Activated naive CD8-positive, alpha-beta T cell (primary cell): ENCODE measurements around the gene ACTN3.

Source experiments
- H3K27ac Mint-ChIP-seq: one replicate; pipeline ENCODE4 v1.8.0; 2021; ENCODE audit warnings: mixed read lengths
- H3K27me3 Mint-ChIP-seq: one replicate; pipeline ENCODE4 v1.8.0; 2021; ENCODE audit warnings: mixed read lengths
- H3K36me3 Mint-ChIP-seq: one replicate; pipeline ENCODE4 v1.8.0; 2021; ENCODE audit warnings: mixed read lengths
- H3K4me1 Mint-ChIP-seq: one replicate; pipeline ENCODE4 v1.8.0; 2021; ENCODE audit warnings: low read depth, mixed read lengths
- H3K4me3 Mint-ChIP-seq: one replicate; pipeline ENCODE4 v1.8.0; 2021; ENCODE audit warnings: mild to moderate bottlenecking, mixed read lengths
- H3K9me3 Mint-ChIP-seq: one replicate; pipeline ENCODE4 v1.8.0; 2021; ENCODE audit warnings: low read depth, mixed read lengths

The ACTN3 gene

DNA sequence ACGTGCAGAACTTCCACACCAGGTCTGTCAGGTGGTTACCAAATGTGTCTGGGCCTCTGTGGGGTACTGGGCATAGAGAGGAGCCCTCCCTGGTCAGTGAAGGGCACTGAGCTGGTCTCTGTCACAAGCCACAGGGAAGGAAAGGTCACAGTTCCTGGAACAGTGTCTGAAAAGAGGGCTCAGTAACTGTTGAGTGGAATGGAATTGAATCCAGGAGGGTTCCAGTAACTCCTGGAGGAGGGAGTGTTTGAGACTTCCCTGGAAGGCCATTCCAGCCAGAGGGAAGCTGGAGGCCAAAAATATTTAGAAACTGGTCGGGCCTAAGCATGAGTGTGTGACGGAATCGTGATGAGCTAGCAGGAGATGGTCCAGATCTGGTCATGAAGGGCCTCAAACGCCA lies 7.9 kb downstream of the ACTN3 start:
- Mint-ChIP-seq H3K27ac (no peak overlapping the region), H3K4me3 (no peak overlapping the region), H3K4me1 (peaks cover 5% of the 10 kb centered on the region), H3K27me3 (peaks cover 6% of the 10 kb centered on the region), H3K9me3 (no peaks in the 10 kb centered on the region), H3K36me3 (no peaks in the 10 kb centered on the region)

DNA sequence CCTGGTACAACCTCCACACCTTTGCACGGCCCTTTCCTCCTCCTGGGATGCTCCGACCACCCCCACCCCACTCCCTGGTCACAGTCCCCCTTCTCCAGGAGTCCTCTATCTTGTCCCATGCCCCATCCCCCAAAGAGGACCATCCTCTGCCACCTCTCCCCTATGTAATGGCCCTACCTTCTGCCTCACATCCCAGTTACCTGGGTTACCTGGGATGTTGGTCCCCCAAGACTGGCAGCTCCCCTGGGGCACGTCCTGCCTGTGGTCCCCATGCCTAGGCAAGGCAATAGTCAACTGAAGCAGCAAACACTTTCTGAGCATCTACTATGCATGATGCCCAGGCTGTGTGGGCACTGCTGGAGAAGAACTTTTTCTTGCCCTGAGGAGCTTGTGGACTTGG lies 8.7 kb downstream of the ACTN3 start:
- no peak overlapping the region for H3K27ac Mint-ChIP-seq

GRCh38 chr11:66556086-66556485 lies 9.4 kb downstream of the ACTN3 start:
- peaks cover 5% of the 10 kb centered on the region for H3K4me1 Mint-ChIP-seq
- no peak overlapping the region for H3K27ac Mint-ChIP-seq
- peaks cover 6% of the 10 kb centered on the region for H3K27me3 Mint-ChIP-seq
- no peaks in the 10 kb centered on the region for H3K36me3 Mint-ChIP-seq
- H3K4me3 Mint-ChIP-seq = no peak overlapping the region
- H3K9me3 Mint-ChIP-seq = no peaks in the 10 kb centered on the region

More for the DNA sequence above, 8.7 kb downstream of the ACTN3 start:
- Mint-ChIP-seq H3K4me3 (no peak overlapping the region), H3K4me1 (peaks cover 5% of the 10 kb centered on the region), H3K27me3 (peaks cover 6% of the 10 kb centered on the region), H3K36me3 (no peaks in the 10 kb centered on the region), H3K9me3 (no peaks in the 10 kb centered on the region)

- H3K27ac Mint-ChIP-seq = no peak overlapping the region
- H3K27me3 Mint-ChIP-seq = peaks cover 6% of the 10 kb centered on the region
- H3K36me3 Mint-ChIP-seq = no peaks in the 10 kb centered on the region
- no peaks in the 10 kb centered on the region for H3K9me3 Mint-ChIP-seq
- H3K4me3 Mint-ChIP-seq = no peak overlapping the region
- peaks cover 5% of the 10 kb centered on the region for H3K4me1 Mint-ChIP-seq
Measured at GRCh38 chr11:66557733-66558326, 11.1 kb downstream of the ACTN3 start.

DNA sequence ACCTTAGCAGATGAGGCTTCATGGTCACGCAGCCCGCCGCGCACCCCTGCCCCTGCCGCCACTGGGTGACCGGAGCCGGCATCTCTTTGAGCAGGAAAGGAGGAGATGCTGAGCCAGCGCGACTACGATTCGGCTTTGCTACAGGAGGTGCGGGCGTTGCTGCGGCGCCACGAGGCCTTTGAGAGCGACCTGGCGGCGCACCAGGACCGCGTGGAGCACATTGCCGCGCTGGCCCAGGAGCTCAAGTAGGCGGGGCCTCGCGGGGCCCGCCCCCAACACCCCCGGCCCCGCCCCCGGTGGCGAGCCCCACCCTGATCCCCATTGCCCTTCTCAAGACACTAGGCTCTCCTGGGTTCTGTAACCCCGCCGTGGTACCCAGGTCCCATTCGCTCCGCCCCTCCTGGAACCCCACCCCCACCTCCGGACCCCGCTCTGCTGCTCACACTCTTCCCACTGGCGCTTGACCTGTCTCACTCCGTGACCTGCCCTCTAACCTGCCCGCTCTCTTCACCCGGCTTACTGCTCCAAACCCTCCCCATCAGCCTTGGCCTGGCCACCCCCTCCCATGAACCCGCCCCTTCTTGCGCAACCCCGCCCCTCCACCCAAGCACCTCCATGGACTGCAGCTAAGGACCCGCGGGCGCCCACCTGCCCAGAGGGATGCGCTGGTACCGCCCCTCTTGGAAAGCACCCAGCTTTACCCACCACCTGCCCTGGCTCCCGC lies 12.6 kb downstream of the ACTN3 start:
- peaks cover 6% of the 10 kb centered on the region for H3K27me3 Mint-ChIP-seq
- no peaks in the 10 kb centered on the region for H3K36me3 Mint-ChIP-seq
- peak overlapping the region; percentile 38 for H3K4me3 Mint-ChIP-seq
- peaks cover 5% of the 10 kb centered on the region for H3K4me1 Mint-ChIP-seq
- H3K9me3 Mint-ChIP-seq = no peaks in the 10 kb centered on the region
- no peak overlapping the region for H3K27ac Mint-ChIP-seq

DNA sequence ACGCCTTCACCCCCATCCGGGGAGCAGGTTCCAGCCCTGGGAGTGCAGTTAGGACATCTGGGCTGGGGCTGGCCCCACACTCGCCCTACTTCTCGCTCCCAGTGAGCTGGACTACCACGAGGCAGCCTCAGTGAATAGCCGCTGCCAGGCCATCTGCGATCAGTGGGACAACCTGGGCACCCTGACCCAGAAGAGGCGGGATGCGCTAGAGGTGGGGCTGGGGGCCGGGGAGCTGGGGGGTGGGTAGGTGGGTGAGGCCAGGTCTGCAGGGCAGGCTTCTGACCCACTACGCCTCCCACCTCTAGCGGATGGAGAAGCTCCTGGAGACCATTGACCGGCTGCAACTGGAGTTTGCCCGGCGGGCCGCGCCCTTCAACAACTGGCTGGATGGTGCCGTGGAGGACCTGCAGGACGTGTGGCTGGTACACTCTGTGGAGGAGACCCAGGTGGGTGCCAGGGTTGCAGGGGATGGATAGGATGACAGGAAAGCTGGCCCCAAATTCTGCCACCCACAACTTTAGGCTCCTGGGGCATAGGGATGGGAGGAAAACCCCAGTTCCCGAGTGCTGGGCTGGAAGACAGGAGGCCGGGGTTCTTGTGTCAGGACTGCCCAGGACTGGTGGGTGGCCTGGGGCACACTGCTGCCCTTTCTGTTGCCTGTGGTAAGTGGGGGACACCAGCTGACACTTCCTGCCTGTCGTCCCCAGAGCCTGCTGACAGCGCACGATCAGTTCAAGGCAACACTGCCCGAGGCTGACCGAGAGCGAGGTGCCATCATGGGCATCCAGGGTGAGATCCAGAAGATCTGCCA lies 13.4 kb downstream of the ACTN3 start:
- Mint-ChIP-seq H3K27me3 (peaks cover 6% of the 10 kb centered on the region), H3K36me3 (no peaks in the 10 kb centered on the region), H3K27ac (no peak overlapping the region), H3K4me1 (peaks cover 5% of the 10 kb centered on the region), H3K9me3 (no peaks in the 10 kb centered on the region), H3K4me3 (no peak overlapping the region)

DNA sequence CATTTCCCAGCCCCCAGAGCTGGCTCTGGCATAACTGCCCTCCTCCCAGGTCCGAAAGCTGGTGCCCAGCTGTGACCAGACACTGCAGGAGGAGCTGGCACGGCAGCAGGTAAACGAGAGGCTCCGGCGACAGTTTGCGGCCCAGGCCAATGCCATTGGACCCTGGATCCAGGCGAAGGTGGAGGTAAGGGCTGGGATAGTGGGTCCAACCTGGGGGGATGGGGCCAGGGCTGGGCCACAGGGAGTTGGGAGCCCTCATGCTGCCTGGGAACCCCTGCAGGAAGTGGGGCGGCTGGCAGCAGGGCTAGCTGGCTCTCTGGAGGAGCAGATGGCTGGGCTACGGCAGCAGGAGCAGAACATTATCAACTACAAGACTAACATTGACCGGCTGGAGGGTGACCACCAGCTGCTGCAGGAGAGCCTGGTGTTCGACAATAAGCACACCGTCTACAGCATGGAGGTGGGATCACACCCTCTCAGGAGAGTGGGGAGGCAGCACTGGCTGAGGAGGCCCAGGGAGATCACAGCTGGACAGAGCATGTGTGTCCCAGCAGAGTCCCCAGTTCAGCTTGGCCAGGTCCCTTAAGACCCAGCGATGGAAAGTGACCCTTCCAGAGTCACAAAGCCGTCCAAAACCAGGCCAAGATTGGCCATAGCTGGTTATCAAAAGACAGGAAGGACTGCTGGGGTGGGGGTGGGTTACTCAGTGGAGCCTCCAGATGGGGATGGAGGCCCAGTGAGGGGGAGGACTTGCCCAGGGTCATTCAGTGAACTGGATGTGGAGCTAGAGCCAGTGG lies 14.7 kb downstream of the ACTN3 start:
- no peaks in the 10 kb centered on the region for H3K9me3 Mint-ChIP-seq
- H3K36me3 Mint-ChIP-seq = no peaks in the 10 kb centered on the region
- H3K27ac Mint-ChIP-seq = no peak overlapping the region

DNA sequence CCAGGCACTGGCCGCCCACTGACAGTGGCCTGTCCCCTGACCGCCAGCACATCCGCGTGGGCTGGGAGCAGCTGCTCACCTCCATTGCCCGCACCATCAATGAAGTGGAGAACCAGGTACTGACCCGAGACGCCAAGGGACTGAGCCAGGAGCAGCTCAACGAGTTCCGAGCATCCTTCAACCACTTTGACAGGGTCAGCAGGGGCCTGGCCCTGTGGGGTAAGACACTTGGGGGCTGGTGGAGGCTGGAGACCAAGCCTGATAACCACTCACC lies 15.2 kb downstream of the ACTN3 start:
- no peaks in the 10 kb centered on the region for H3K9me3 Mint-ChIP-seq
- peaks cover 5% of the 10 kb centered on the region for H3K4me1 Mint-ChIP-seq
- no peaks in the 10 kb centered on the region for H3K36me3 Mint-ChIP-seq
- no peak overlapping the region for H3K4me3 Mint-ChIP-seq
- no peak overlapping the region for H3K27ac Mint-ChIP-seq
- H3K27me3 Mint-ChIP-seq = peaks cover 6% of the 10 kb centered on the region

More for the DNA sequence above, 14.7 kb downstream of the ACTN3 start:
- Mint-ChIP-seq H3K4me3 (no peak overlapping the region), H3K4me1 (peaks cover 5% of the 10 kb centered on the region), H3K27me3 (peaks cover 6% of the 10 kb centered on the region)

GRCh38 chr11:66562275-66562674 lies 15.6 kb downstream of the ACTN3 start:
- no peaks in the 10 kb centered on the region for H3K9me3 Mint-ChIP-seq
- H3K36me3 Mint-ChIP-seq = no peaks in the 10 kb centered on the region
- no peak overlapping the region for H3K27ac Mint-ChIP-seq
- peaks cover 4% of the 10 kb centered on the region for H3K27me3 Mint-ChIP-seq
- peaks cover 7% of the 10 kb centered on the region for H3K4me1 Mint-ChIP-seq
- no peak overlapping the region for H3K4me3 Mint-ChIP-seq

DNA sequence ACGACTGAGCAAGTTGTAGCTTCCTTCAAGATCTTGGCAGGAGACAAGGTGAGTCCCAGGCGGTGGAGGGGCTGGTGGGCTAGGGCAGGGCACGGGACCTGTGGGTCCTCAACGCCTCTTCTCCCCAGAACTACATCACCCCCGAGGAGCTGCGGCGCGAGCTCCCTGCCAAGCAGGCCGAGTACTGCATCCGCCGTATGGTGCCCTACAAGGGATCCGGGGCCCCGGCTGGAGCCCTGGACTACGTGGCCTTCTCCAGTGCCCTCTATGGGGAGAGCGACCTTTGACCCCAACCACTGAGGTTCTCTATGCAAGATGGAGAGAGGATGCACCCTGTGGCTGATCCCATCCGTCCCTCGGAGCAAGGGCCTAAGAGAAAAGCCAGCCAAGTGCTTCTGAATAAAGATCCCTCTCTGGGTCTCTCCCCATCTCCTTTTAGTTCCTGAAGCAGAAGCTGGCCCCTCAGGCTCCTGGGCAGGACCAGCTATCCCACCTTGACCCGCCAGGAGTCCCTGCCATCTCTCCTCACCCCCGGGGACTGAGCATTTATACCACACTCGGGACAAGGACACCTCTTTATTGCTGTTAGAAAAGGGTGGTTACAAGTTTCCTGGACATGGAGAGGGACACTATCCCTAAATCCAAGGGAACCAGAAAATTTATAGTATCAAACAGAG lies 16.3 kb downstream of the ACTN3 start:
- H3K4me1 Mint-ChIP-seq = peaks cover 11% of the 10 kb centered on the region
- peaks cover 3% of the 10 kb centered on the region for H3K27me3 Mint-ChIP-seq
- H3K4me3 Mint-ChIP-seq = no peak overlapping the region
- no peaks in the 10 kb centered on the region for H3K9me3 Mint-ChIP-seq
- no peaks in the 10 kb centered on the region for H3K36me3 Mint-ChIP-seq
- H3K27ac Mint-ChIP-seq = no peak overlapping the region

DNA sequence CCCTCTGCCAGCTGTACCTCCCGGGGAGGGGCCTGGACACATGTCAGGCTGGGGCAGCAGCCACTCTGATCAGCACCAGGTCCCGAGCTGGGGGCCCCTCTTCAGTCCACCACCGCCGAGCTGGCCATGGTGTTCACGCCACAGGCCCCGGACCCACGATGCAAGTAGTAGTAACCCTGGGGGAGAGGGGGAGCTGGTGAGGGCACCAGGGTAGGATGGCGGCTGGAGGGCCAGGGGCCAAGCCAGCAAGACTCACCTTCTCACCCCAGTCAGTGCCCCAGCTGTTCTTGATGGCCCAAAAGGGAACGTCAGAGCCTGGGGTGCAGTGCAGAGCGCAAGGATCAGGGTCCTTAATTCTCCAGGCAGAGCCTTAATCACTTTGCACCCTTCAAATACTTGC lies 17.1 kb downstream of the ACTN3 start:
- Mint-ChIP-seq H3K9me3 (no peaks in the 10 kb centered on the region), H3K27ac (no peak overlapping the region), H3K27me3 (no peaks in the 10 kb centered on the region), H3K4me3 (no peak overlapping the region), H3K4me1 (peaks cover 10% of the 10 kb centered on the region), H3K36me3 (no peaks in the 10 kb centered on the region)

- Mint-ChIP-seq H3K4me3 (no peak overlapping the region), H3K27me3 (no peaks in the 10 kb centered on the region), H3K4me1 (peaks cover 8% of the 10 kb centered on the region), H3K9me3 (no peaks in the 10 kb centered on the region), H3K36me3 (no peaks in the 10 kb centered on the region), H3K27ac (no peak overlapping the region)
Measured at GRCh38 chr11:66564538-66564937, 17.8 kb downstream of the ACTN3 start.

DNA sequence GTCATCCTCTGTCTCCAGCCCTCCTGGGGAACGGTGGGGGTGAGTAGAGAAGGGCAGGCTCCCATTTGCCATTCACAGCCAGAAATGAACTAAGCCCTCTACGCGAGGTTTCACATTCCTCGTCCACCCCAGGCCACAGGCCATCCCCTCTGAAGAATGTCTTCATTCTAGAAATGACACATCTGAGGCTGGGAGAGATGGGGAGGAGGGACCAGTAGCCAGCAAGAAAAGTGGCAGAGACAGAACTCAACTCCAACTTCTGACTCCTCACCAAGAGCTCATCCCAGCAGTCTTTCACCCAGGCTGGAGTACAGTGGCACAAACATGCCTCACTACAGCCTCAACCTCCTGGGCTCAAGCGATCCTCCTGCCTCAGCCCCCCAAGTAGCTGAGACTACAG lies 18.3 kb downstream of the ACTN3 start:
- H3K4me3 Mint-ChIP-seq = no peak overlapping the region
- H3K36me3 Mint-ChIP-seq = no peaks in the 10 kb centered on the region
- no peak overlapping the region for H3K27ac Mint-ChIP-seq
- no peaks in the 10 kb centered on the region for H3K27me3 Mint-ChIP-seq
- H3K4me1 Mint-ChIP-seq = peaks cover 8% of the 10 kb centered on the region
- no peaks in the 10 kb centered on the region for H3K9me3 Mint-ChIP-seq

- no peaks in the 10 kb centered on the region for H3K27me3 Mint-ChIP-seq
- H3K4me1 Mint-ChIP-seq = peaks cover 8% of the 10 kb centered on the region
- no peaks in the 10 kb centered on the region for H3K36me3 Mint-ChIP-seq
- H3K9me3 Mint-ChIP-seq = no peaks in the 10 kb centered on the region
- H3K4me3 Mint-ChIP-seq = peak overlapping the region; percentile 17
- H3K27ac Mint-ChIP-seq = no peak overlapping the region
Measured at GRCh38 chr11:66566221-66566620, 19.5 kb downstream of the ACTN3 start.
